ENCODE measurements around the gene ACTRT1.

The ACTRT1 gene

GRCh38 chrX:128052303-128052702 lies at the start of gene ACTRT1:
Gene ACTRT1, minus strand, starts transcription at chrX:128052403. Its CDS starts 197 bp downstream, at chrX:128052206.
- no peak for DNase-seq (ENCODE audit: low read depth)
- TF ChIP-seq, protein P1, sequence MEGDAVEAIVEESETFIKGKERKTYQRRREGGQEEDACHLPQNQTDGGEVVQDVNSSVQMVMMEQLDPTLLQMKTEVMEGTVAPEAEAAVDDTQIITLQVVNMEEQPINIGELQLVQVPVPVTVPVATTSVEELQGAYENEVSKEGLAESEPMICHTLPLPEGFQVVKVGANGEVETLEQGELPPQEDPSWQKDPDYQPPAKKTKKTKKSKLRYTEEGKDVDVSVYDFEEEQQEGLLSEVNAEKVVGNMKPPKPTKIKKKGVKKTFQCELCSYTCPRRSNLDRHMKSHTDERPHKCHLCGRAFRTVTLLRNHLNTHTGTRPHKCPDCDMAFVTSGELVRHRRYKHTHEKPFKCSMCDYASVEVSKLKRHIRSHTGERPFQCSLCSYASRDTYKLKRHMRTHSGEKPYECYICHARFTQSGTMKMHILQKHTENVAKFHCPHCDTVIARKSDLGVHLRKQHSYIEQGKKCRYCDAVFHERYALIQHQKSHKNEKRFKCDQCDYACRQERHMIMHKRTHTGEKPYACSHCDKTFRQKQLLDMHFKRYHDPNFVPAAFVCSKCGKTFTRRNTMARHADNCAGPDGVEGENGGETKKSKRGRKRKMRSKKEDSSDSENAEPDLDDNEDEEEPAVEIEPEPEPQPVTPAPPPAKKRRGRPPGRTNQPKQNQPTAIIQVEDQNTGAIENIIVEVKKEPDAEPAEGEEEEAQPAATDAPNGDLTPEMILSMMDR (conservative IDR thresholded peaks at IDR 0.05; ENCODE audit: control insufficient read depth, insufficient read depth, low read depth, low read length): no peak
- no peak within 1 kb of the TSS for H3K4me3 ChIP-seq (ENCODE audit: control insufficient read depth, low read depth, low read length)

- TF ChIP-seq, protein P1 (conservative IDR thresholded peaks at IDR 0.05; ENCODE audit: control insufficient read depth, insufficient read depth, low read depth, low read length): no peak
- no peak for DNase-seq (ENCODE audit: low read depth)
- H3K4me3 ChIP-seq (ENCODE audit: control insufficient read depth, low read depth, low read length): no peak overlapping the region
Observed at GRCh38 chrX:128078545-128078944, 26.3 kb upstream of the ACTRT1 start.

- TF ChIP-seq, protein P1 (conservative IDR thresholded peaks at IDR 0.05; ENCODE audit: control insufficient read depth, insufficient read depth, low read depth, low read length): no peak
- H3K4me3 ChIP-seq (ENCODE audit: control insufficient read depth, low read depth, low read length): no peak overlapping the region
- DNase-seq (ENCODE audit: low read depth): no peak
Observed at GRCh38 chrX:128057421-128057820, 5.2 kb upstream of the ACTRT1 start.

DNA sequence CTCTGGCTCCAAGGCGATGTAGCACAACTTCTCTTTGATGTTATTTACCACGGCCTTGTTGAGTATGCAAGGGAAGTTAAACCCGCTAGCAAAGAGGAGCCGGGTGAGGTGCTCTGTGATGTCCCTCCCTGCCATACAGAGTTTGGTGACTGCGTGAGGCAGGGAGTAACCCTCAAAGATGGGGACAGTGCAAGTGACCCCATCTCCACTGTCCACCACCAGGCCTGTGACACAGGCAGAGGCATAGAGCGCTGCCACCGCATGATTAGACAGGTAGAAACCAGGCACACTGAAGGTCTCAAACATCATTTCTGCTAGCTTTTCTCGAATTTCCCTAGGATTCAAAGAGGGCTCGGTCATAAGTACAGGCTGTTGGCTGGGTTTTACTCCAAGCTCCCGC lies 677 bp downstream of the ACTRT1 start:
- no peak for DNase-seq (ENCODE audit: low read depth)
- H3K4me3 ChIP-seq (ENCODE audit: control insufficient read depth, low read depth, low read length): no peak overlapping the region
- TF ChIP-seq, protein P1 (conservative IDR thresholded peaks at IDR 0.05; ENCODE audit: control insufficient read depth, insufficient read depth, low read depth, low read length): no peak

DNA sequence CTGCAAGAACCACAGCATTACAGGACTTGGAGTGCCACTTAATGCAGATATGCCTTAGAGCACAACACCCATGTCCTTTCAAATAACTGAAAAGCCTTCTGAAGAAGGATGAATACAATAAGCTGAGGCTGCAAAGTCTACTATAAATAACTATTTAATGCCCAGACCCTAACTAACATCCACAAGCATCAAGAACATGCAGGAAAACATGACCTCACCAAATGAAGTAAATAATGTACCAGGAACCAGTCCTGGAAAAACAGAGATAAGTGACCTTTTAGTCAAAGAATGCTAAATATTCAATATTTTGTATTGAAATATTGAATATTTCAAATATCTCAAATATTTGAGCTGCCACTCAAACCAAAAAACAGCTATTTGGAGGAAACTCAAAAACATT lies 16.9 kb downstream of the ACTRT1 start:
- TF ChIP-seq, protein P1 (conservative IDR thresholded peaks at IDR 0.05; ENCODE audit: control insufficient read depth, insufficient read depth, low read depth, low read length): no peak
- no peak for DNase-seq (ENCODE audit: low read depth)
- no peak overlapping the region for H3K4me3 ChIP-seq (ENCODE audit: control insufficient read depth, low read depth, low read length)

GRCh38 chrX:128021566-128021965 lies 30.6 kb downstream of the ACTRT1 start:
- no peak for DNase-seq (ENCODE audit: low read depth)
- TF ChIP-seq, protein P1 (conservative IDR thresholded peaks at IDR 0.05; ENCODE audit: control insufficient read depth, insufficient read depth, low read depth, low read length): no peak
- H3K4me3 ChIP-seq (ENCODE audit: control insufficient read depth, low read depth, low read length): no peak overlapping the region

- no peak overlapping the region for H3K4me3 ChIP-seq (ENCODE audit: control insufficient read depth, low read depth, low read length)
- TF ChIP-seq, protein P1 (conservative IDR thresholded peaks at IDR 0.05; ENCODE audit: control insufficient read depth, insufficient read depth, low read depth, low read length): no peak
- peak; percentile 0 for DNase-seq (ENCODE audit: low read depth)
Observed at GRCh38 chrX:128020701-128021100, 31.5 kb downstream of the ACTRT1 start.

Data from fibroblast of mammary gland (primary cell).